Measurements from ENCODE around the gene RPTOR. TPM values are rescaled to one million over a fixed set of nuclear protein-coding genes. Genes with fewer than 3 reads are reported as not detected.

The RPTOR gene
- total and polyA plus RNA-seq, 2 donors (not counting 3 experiments of a cell fraction or from before 2014, with no cell fraction given) = 10.7 to 41.8 TPM

DNA sequence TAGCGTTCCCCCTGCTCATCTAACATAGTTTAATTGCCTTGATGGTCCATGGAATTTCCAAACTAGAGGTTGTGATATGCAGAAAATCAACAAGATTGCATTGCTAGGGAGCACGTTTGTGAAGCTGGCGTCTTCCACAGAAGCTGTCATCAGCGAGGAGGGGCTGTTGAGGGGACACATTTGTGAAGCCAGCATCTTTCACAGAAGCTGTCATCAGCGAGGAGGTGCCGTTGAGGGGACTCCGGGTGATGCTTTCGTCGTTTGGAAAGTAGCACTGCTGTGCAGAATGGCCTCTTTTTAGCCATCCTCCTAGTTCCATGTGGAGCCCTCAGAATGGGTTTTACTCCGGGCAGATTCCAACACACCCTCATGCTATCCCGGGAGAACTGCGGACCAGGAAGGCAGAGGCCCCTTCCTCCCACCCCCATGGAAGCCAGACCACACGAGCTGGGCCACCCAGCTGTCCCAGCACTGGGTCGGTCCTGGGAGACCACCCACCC is 327.4 kb downstream of the RPTOR start:
- H3K9me3 ChIP-seq (replicated peaks; ENCODE audit: control insufficient read depth, insufficient read depth, low read length) = no peaks in the 10 kb centered on the region
- peaks cover 0 to 2% of the 10 kb centered on the region in 2 experiments for H3K36me3 ChIP-seq (ENCODE audit: control insufficient read depth in 2 of 2, extremely low read depth in 1 of 2, insufficient read depth in 2 of 2, low read length in 2 of 2)
- dilution Hi-C loops (cut with MboI; ENCODE audit: extremely low pct_ligation_motif_present, low sequenced_read_pairs) = no loop called here
- DNase-seq (ENCODE audit: low read depth, low spot score) = no peak
- H3K27ac ChIP-seq (ENCODE audit: insufficient read depth, low read depth, low read length) = no peak overlapping the region
- no peaks in the 10 kb centered on the region for H4K20me1 ChIP-seq (replicated peaks; ENCODE audit: control insufficient read depth, extremely low read depth, insufficient read depth, low read length)
- no peak overlapping the region for H3K4me2 ChIP-seq (ENCODE audit: insufficient read depth, low read length)
- BruUV-seq (replicated peaks) = no TSS peak
- no peak overlapping the region for H2AFZ ChIP-seq (ENCODE audit: low read depth, low read length)
- H3K4me1 ChIP-seq (ENCODE audit: control insufficient read depth, extremely low read depth, insufficient read depth, low read length) = peaks cover 5% of the 10 kb centered on the region
- no peak for FAIRE-seq
- H3K4me3 ChIP-seq (replicated peaks in 1 of 3; ENCODE audit: insufficient read depth in 1 of 3, low read depth in 1 of 3, low read length in 3 of 3) = no peak overlapping the region
- ChIA-PET POLR2A (no interaction called here), CTCF (interaction anchor here (1.3 kb wide), 1 partner anchor 445 kb away, joined by 3 read pairs; no protein-coding TSS in a partner anchor)
- no peaks in the 10 kb centered on the region for H3K9me1 ChIP-seq (replicated peaks; ENCODE audit: control insufficient read depth, extremely low read depth, insufficient read depth, low read length)
- TF ChIP-seq MYC (IDR thresholded peaks at IDR 0.05; ENCODE audit: low read depth, low read length) = no peak
- TF ChIP-seq FOS (IDR thresholded peaks at IDR 0.05; ENCODE audit: borderline replicate concordance, insufficient read depth, low read length) = no peak
- TF ChIP-seq, protein P1, sequence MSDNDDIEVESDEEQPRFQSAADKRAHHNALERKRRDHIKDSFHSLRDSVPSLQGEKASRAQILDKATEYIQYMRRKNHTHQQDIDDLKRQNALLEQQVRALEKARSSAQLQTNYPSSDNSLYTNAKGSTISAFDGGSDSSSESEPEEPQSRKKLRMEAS (IDR thresholded peaks at IDR 0.05; ENCODE audit: insufficient read depth, insufficient read length) = no peak
- TF ChIP-seq, protein P2, sequence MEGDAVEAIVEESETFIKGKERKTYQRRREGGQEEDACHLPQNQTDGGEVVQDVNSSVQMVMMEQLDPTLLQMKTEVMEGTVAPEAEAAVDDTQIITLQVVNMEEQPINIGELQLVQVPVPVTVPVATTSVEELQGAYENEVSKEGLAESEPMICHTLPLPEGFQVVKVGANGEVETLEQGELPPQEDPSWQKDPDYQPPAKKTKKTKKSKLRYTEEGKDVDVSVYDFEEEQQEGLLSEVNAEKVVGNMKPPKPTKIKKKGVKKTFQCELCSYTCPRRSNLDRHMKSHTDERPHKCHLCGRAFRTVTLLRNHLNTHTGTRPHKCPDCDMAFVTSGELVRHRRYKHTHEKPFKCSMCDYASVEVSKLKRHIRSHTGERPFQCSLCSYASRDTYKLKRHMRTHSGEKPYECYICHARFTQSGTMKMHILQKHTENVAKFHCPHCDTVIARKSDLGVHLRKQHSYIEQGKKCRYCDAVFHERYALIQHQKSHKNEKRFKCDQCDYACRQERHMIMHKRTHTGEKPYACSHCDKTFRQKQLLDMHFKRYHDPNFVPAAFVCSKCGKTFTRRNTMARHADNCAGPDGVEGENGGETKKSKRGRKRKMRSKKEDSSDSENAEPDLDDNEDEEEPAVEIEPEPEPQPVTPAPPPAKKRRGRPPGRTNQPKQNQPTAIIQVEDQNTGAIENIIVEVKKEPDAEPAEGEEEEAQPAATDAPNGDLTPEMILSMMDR (IDR thresholded peaks at IDR 0.05; ENCODE audit: extremely low read depth in 1 of 2, insufficient read depth in 1 of 2, low read depth in 1 of 2, low read length in 2 of 2) = no peak
- TF ChIP-seq GATA2 (IDR thresholded peaks at IDR 0.05; ENCODE audit: insufficient read depth, insufficient read length, low read depth, low read length) = no peak
- no peak for TF ChIP-seq POLR2A (IDR thresholded peaks at IDR 0.05; ENCODE audit: low read depth, low read length)
- TF ChIP-seq EZH2 (IDR thresholded peaks at IDR 0.05; ENCODE audit: borderline replicate concordance, low read depth, low read length, severe bottlenecking) = no peak
- TF ChIP-seq POLR2AphosphoS5 (IDR thresholded peaks at IDR 0.05; ENCODE audit: insufficient read depth, low read depth, low read length) = no peak
- no peak for TF ChIP-seq JUN (IDR thresholded peaks at IDR 0.05; ENCODE audit: borderline replicate concordance, insufficient read depth, insufficient read length, low read depth)
- intact Hi-C loops (cut with micrococcal nuclease) = no loop called here
- H3K27me3 ChIP-seq (ENCODE audit: control insufficient read depth in 2 of 2, insufficient read depth in 2 of 2, low read length in 2 of 2) = no peaks in the 10 kb centered on the region
- no peak overlapping the region for H3K9ac ChIP-seq (replicated peaks; ENCODE audit: extremely low read depth, insufficient read depth, low read length)
- no peaks in the 10 kb centered on the region for H3K79me2 ChIP-seq (ENCODE audit: control insufficient read depth, insufficient read depth, low read length)

Data from endothelial cell of umbilical vein (primary cell).